ENCODE results near the gene PSPH. TPM values are rescaled to one million over a fixed set of nuclear protein-coding genes. Genes with fewer than 3 reads are reported as not detected.

Gene PSPH
- total RNA-seq, 1 experiment from 2014 or later: 50.7 TPM

GRCh38 chr7:55973747-55974250 is 77.4 kb downstream of the PSPH start:
- Histone ChIP-seq H3K9ac (ENCODE audit: low read length) (no peak overlapping the region), H3K4me3 (replicated peaks in 1 of 2; ENCODE audit: low read depth in 1 of 2, low read length in 2 of 2) (no peak overlapping the region), H3K4me2 (ENCODE audit: low read length) (no peak overlapping the region), H3K27me3 (ENCODE audit: insufficient read depth, low read length) (no peaks in the 10 kb centered on the region), H3K9me3 (ENCODE audit: control insufficient read depth in 1 of 2, insufficient read depth in 1 of 2, low read depth in 1 of 2, low read length in 2 of 2) (no peaks in the 10 kb centered on the region), H2AFZ (ENCODE audit: low read depth, low read length, poor library complexity, severe bottlenecking) (no peak overlapping the region), H4K20me1 (ENCODE audit: insufficient read depth) (no peaks in the 10 kb centered on the region), H3K9me2 (ENCODE audit: insufficient read depth) (no peaks in the 10 kb centered on the region), H3K27ac (ENCODE audit: low read depth, low read length) (no peak overlapping the region), H3K36me3 (ENCODE audit: control insufficient read depth in 1 of 2, insufficient read depth in 2 of 2, low read length in 2 of 2) (0 out of 4 replicates have a peak, but pooled peaks cover 0 to 8% of the 10 kb centered on the region in 2 experiments), H3K4me1 (ENCODE audit: control insufficient read depth in 1 of 2, insufficient read depth in 2 of 2, low read length in 2 of 2) (no peaks in the 10 kb centered on the region), H3K79me2 (ENCODE audit: insufficient read depth, low read length) (peaks cover 58% of the 10 kb centered on the region)
- ATAC-seq: no peak
- no peak for DNase-seq (ENCODE audit: low read depth, low spot score)
- RAD21 ChIA-PET (ENCODE audit: low non-redundant PET in 1 of 2, low total read pairs in 2 of 2, uncharacterized antibody in 2 of 2, unreplicated experiment in 2 of 2): interaction anchor here in 1 of 2 experiments (0.6 kb wide), 1 partner anchor 36 kb away, joined by 3 read pairs; no protein-coding TSS in a partner anchor
- POLR2A ChIA-PET: no interaction called here
- intact Hi-C loops (cut with micrococcal nuclease): no loop called here
- CTCF ChIA-PET: no interaction called here
- TF ChIP-seq MAX (IDR thresholded peaks at IDR 0.05) (no peak), JUND (IDR thresholded peaks at IDR 0.05) (no peak), SRF (IDR thresholded peaks at IDR 0.05; ENCODE audit: low read depth) (no peak), ZNF274 (IDR thresholded peaks at IDR 0.05; ENCODE audit: low read depth, low read length) (no peak), RAD21 (IDR thresholded peaks at IDR 0.05; ENCODE audit: low read depth) (no peak), ELF1 (IDR thresholded peaks at IDR 0.05; ENCODE audit: borderline replicate concordance, low read depth) (no peak), POLR2AphosphoS5 (IDR thresholded peaks at IDR 0.05; ENCODE audit: low read depth, low read length) (no peak), EGR1 (IDR thresholded peaks at IDR 0.05; ENCODE audit: low read depth) (no peak), EZH2phosphoT487 (IDR thresholded peaks at IDR 0.05; ENCODE audit: borderline replicate concordance) (no peak), FOSL1 (IDR thresholded peaks at IDR 0.05; ENCODE audit: low read depth) (no peak), CBX3 (IDR thresholded peaks at IDR 0.05; ENCODE audit: low read depth) (no peak), SIN3A (IDR thresholded peaks at IDR 0.05; ENCODE audit: low read depth) (no peak), EZH2 (IDR thresholded peaks at IDR 0.05) (no peak), YY1 (IDR thresholded peaks at IDR 0.05; ENCODE audit: extremely low read depth, insufficient replicate concordance, low read depth, low read length) (no peak), ZBTB33 (IDR thresholded peaks at IDR 0.05; ENCODE audit: extremely low read depth, insufficient replicate concordance, low read length) (no peak), TCF7L2 (IDR thresholded peaks at IDR 0.05; ENCODE audit: borderline replicate concordance, extremely low read depth, insufficient read depth, insufficient read length) (no peak), CTCF (IDR thresholded peaks at IDR 0.05 in 2 of 3, conservative IDR thresholded peaks at IDR 0.05 in 1 of 3; ENCODE audit: borderline replicate concordance in 1 of 3, insufficient read depth in 1 of 3, low read depth in 2 of 3, low read length in 2 of 3) (no peak)
- no TSS peak for BruUV-seq (replicated peaks)
